Endothelial cell of umbilical vein (primary cell): Measurements from ENCODE around the gene REG3A. TPM values are rescaled to one million over a fixed set of nuclear protein-coding genes. Genes with fewer than 3 reads are reported as not detected.

Experiments used
- BruUV-seq: library from RNA; stranded (reverse); fragments of 400-500 nt; replicated peaks from 2 replicates; lab custom pipeline; 2021; lab: Mats Ljungman, UMichigan
- CTCF ChIA-PET: fragments of 300-600, 350-600 bp; sonication (Branson Sonifier 250); formaldehyde crosslinking; loops from one replicate; lab custom pipeline; 2021; ENCODE audit warnings: antibody characterized with exemption, inconsistent platforms; lab: Charles Lee
- POLR2A ChIA-PET: fragments of 300-600, 350-600 bp; sonication (Branson Sonifier 250); formaldehyde crosslinking; loops from one replicate; lab custom pipeline; 2021; ENCODE audit warnings: antibody characterized with exemption, inconsistent platforms; lab: Charles Lee
- DNase-seq: peaks from one replicate; pipeline ENCODE4 v3.0.0-alpha.2; 2011; ENCODE audit warnings: low read depth, low spot score
- FAIRE-seq: peaks from 2 replicates; lab custom pipeline; 2011; peaks lifted over from hg19 to GRCh38; lab: Jason Lieb, UNC
- H2AFZ ChIP-seq: 2 replicates; pipeline ENCODE4 v1.6.0; 2012; ENCODE audit warnings: low read depth, low read length, control low read depth, inconsistent platforms
- H3K27ac ChIP-seq: 2 replicates; pipeline ENCODE4 v1.5.1; 2011; ENCODE audit warnings: low read depth, mild to moderate bottlenecking, control low read depth, low read length, moderate library complexity; ENCODE audit not compliant: insufficient read depth
- H3K27me3 ChIP-seq, 2 experiments: 2 replicates each; pipeline versions ENCODE4 v1.6.0 to v1.6.1; 2011; ENCODE audit warnings: low read length in 2 of 2, mixed read lengths in 1 of 2; ENCODE audit not compliant: control insufficient read depth in 2 of 2, insufficient read depth in 2 of 2
- H3K36me3 ChIP-seq, 2 experiments: 2 replicates in 1 of 2; 3 replicates in 1 of 2; pipeline ENCODE4 v1.5.1; 2011; ENCODE audit warnings: low read length in 2 of 2, mild to moderate bottlenecking in 1 of 2, moderate library complexity in 1 of 2; ENCODE audit not compliant: control insufficient read depth in 2 of 2, insufficient read depth in 2 of 2; ENCODE audit errors: extremely low read depth in 1 of 2
- H3K4me1 ChIP-seq: 3 replicates; pipeline ENCODE4 v1.5.1; 2011; ENCODE audit warnings: mild to moderate bottlenecking, low read length; ENCODE audit not compliant: control insufficient read depth, insufficient read depth; ENCODE audit errors: extremely low read depth
- H3K4me2 ChIP-seq: 2 replicates; pipeline ENCODE4 v1.6.1; 2011; ENCODE audit warnings: low read length, control low read depth, mixed read lengths; ENCODE audit not compliant: insufficient read depth
- H3K4me3 ChIP-seq, 3 experiments: fragments of 200-600 bp in 1 of 3; sonication (generic), shearing (Covaris generic) in 1 of 3; replicated peaks in 1 of 3; 2 replicates each; pipeline ENCODE4 v1.5.1; 2011 to 2016; ENCODE audit warnings: control low read depth in 3 of 3, low read length in 3 of 3, mild to moderate bottlenecking in 2 of 3, inconsistent platforms in 1 of 3, low read depth in 1 of 3, moderate library complexity in 1 of 3; ENCODE audit not compliant: insufficient read depth in 1 of 3
- H3K79me2 ChIP-seq: 2 replicates; pipeline ENCODE4 v1.6.0; 2012; ENCODE audit warnings: low read length, inconsistent platforms; ENCODE audit not compliant: control insufficient read depth, insufficient read depth
- H3K9ac ChIP-seq: replicated peaks from 2 replicates; pipeline ENCODE3; 2011; ENCODE audit warnings: low read length, control low read depth; ENCODE audit not compliant: insufficient read depth; ENCODE audit errors: extremely low read depth
- H3K9me1 ChIP-seq: replicated peaks from 3 replicates; pipeline ENCODE4 v1.6.0; 2011; ENCODE audit warnings: mild to moderate bottlenecking, low read length; ENCODE audit not compliant: control insufficient read depth, insufficient read depth; ENCODE audit errors: extremely low read depth
- H3K9me3 ChIP-seq: replicated peaks from 2 replicates; pipeline ENCODE4 v1.5.1; 2012; ENCODE audit warnings: low read length, inconsistent platforms; ENCODE audit not compliant: control insufficient read depth, insufficient read depth
- H4K20me1 ChIP-seq: replicated peaks from 2 replicates; pipeline ENCODE3; 2011; ENCODE audit warnings: mild to moderate bottlenecking, low read length; ENCODE audit not compliant: control insufficient read depth, insufficient read depth; ENCODE audit errors: extremely low read depth
- EZH2 ChIP-seq: IDR thresholded peaks from 2 replicates; pipeline ENCODE4 v1.6.1; 2012; ENCODE audit warnings: borderline replicate concordance, low read depth, mild to moderate bottlenecking, moderate library complexity, low read length, inconsistent platforms; ENCODE audit not compliant: severe bottlenecking
- FOS ChIP-seq: IDR thresholded peaks from 2 replicates; pipeline ENCODE4 v1.6.1; 2011; ENCODE audit warnings: mild to moderate bottlenecking, low read length, moderate library complexity, borderline replicate concordance; ENCODE audit not compliant: insufficient read depth
- GATA2 ChIP-seq: IDR thresholded peaks from 2 replicates; pipeline ENCODE4 v1.7.0; 2011; ENCODE audit warnings: low read depth, mild to moderate bottlenecking, moderate library complexity, mixed read lengths, low read length; ENCODE audit not compliant: insufficient read length, insufficient read depth
- JUN ChIP-seq: IDR thresholded peaks from 2 replicates; pipeline ENCODE4 v1.6.1; 2011; ENCODE audit warnings: borderline replicate concordance, low read depth; ENCODE audit not compliant: insufficient read length, insufficient read depth
- MYC ChIP-seq: IDR thresholded peaks from one replicate; pipeline ENCODE4 v1.6.1; 2011; ENCODE audit warnings: mild to moderate bottlenecking, low read depth, low read length
- POLR2A ChIP-seq: IDR thresholded peaks from 2 replicates; pipeline ENCODE4 v1.6.1; 2012; ENCODE audit warnings: low read depth, mild to moderate bottlenecking, control low read depth, low read length
- POLR2AphosphoS5 ChIP-seq: IDR thresholded peaks from 2 replicates; pipeline ENCODE4 v1.6.1; 2012; ENCODE audit warnings: low read depth, mild to moderate bottlenecking, control low read depth, low read length, moderate library complexity; ENCODE audit not compliant: insufficient read depth
- dilution Hi-C: fragments of 300-500 bp; cut with MboI; formaldehyde crosslinking; loops from one replicate; pipeline ENCODE4 v1.15.0; 2019; ENCODE audit warnings: low sequenced_read_pairs; ENCODE audit not compliant: extremely low pct_ligation_motif_present
- intact Hi-C: fragments of 100-400 bp; cut with micrococcal nuclease; formaldehyde crosslinking; loops from one replicate; pipeline ENCODE4 v1.10.0; 2022
- polyA plus RNA-seq, 4 experiments: library from polyadenylated mRNA; depleted of rRNA in 3 of 4; stranded (reverse) in 3 of 4; unstranded in 1 of 4; fragments of >200 nt; gene quantifications; 2 replicates each; pipeline versions ENCODE4 v1.2.1 to v1.2.3, GENCODE V29; 2011 to 2012; ENCODE audit warnings: missing spikeins in 1 of 4
- total RNA-seq: library from RNA; stranded (reverse); gene quantifications from 2 replicates; pipeline ENCODE4 v1.2.3, GENCODE V29; 2021
- TF ChIP-seq, protein P1 (sequence below): IDR thresholded peaks from 2 replicates; pipeline ENCODE4 v1.6.1; 2011; ENCODE audit not compliant: insufficient read depth, insufficient read length
- TF ChIP-seq, protein P2 (sequence below), 2 donors: IDR thresholded peaks; 1 replicate in 1 of 2; 2 replicates in 1 of 2; pipeline ENCODE4 v1.5.1; 2011; ENCODE audit warnings: low read length in 2 of 2, mild to moderate bottlenecking in 2 of 2, moderate library complexity in 2 of 2, control low read depth in 1 of 2, inconsistent platforms in 1 of 2, low read depth in 1 of 2; ENCODE audit not compliant: insufficient read depth in 1 of 2; ENCODE audit errors: extremely low read depth in 1 of 2

The REG3A gene
- total and polyA plus RNA-seq, 2 donors (not counting 3 experiments of a cell fraction or from before 2014, with no cell fraction given), result not detected

DNA sequence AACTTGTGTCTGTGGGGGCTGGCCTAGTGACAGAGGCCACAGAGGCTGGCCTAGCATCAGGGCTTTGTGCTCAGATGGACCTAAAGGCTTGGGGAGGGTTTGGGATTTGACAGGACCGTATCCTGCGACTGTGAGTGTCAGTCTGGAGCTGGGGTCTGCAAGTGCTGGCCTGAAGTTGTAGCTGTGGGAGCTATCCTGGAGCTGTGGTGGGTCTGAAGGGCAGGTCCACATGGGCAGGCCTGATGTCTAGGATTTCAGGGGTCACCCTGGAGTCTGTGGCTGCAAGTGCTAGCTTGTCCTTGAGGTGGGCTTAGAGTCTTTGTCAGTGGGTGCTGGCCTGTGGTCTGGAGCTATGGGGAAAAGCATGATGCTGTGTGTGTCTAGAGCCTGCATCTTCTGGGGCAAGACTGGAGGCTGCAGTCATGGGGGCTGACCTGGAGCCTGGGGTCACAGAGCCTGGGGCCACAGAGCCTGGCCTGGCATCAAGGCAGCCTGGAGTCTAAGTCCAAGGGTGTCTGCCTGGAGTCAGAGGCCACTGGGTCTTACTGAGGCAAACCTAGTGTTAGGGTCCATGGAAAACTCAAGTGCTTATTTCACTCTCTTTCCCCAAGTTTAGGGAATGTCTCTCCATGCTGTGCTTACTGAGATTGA lies 3.6 kb downstream of the REG3A start:
- dilution Hi-C loops (no loop called here), intact Hi-C loops (no loop called here)
- no TSS peak for BruUV-seq
- DNase-seq (no peak), FAIRE-seq (no peak)
- no peaks in the 10 kb centered on the region for H3K27me3 ChIP-seq
- no peaks in the 10 kb centered on the region for H3K36me3 ChIP-seq
- H2AFZ ChIP-seq, result no peak overlapping the region
- no peak overlapping the region for H3K4me3 ChIP-seq
- TF ChIP-seq GATA2 (no peak), EZH2 (no peak), FOS (no peak), POLR2A (no peak), POLR2AphosphoS5 (no peak), JUN (no peak), MYC (no peak)
- TF ChIP-seq, protein P1, sequence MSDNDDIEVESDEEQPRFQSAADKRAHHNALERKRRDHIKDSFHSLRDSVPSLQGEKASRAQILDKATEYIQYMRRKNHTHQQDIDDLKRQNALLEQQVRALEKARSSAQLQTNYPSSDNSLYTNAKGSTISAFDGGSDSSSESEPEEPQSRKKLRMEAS, result no peak
- TF ChIP-seq, protein P2, sequence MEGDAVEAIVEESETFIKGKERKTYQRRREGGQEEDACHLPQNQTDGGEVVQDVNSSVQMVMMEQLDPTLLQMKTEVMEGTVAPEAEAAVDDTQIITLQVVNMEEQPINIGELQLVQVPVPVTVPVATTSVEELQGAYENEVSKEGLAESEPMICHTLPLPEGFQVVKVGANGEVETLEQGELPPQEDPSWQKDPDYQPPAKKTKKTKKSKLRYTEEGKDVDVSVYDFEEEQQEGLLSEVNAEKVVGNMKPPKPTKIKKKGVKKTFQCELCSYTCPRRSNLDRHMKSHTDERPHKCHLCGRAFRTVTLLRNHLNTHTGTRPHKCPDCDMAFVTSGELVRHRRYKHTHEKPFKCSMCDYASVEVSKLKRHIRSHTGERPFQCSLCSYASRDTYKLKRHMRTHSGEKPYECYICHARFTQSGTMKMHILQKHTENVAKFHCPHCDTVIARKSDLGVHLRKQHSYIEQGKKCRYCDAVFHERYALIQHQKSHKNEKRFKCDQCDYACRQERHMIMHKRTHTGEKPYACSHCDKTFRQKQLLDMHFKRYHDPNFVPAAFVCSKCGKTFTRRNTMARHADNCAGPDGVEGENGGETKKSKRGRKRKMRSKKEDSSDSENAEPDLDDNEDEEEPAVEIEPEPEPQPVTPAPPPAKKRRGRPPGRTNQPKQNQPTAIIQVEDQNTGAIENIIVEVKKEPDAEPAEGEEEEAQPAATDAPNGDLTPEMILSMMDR (IDR thresholded peaks at IDR 0.05; ENCODE audit: extremely low read depth in 1 of 2, insufficient read depth in 1 of 2, low read depth in 1 of 2, low read length in 2 of 2), result no peak
- no peak overlapping the region for H3K27ac ChIP-seq
- H3K9me1 ChIP-seq, result no peaks in the 10 kb centered on the region
- H3K9ac ChIP-seq, result no peak overlapping the region
- CTCF ChIA-PET, result no interaction called here
- POLR2A ChIA-PET, result no interaction called here
- no peak overlapping the region for H3K4me2 ChIP-seq
- no peaks in the 10 kb centered on the region for H4K20me1 ChIP-seq
- H3K4me1 ChIP-seq, result no peaks in the 10 kb centered on the region
- no peaks in the 10 kb centered on the region for H3K79me2 ChIP-seq
- peaks cover 5% of the 10 kb centered on the region for H3K9me3 ChIP-seq
